Measurements from ENCODE around the gene SYT6. TPM values are rescaled to one million over a fixed set of nuclear protein-coding genes. Genes with fewer than 3 reads are reported as not detected.

SYT6 gene
- total RNA-seq, 4 donors from 2014 or later = 1.4 TPM; not detected in 3

- intact Hi-C loops (cut with DNase I) = no loop called here
- H3K4me3 ChIP-seq (replicated peaks in 1 of 3) = no peak overlapping the region
- no peaks in the 10 kb centered on the region for H3K4me1 ChIP-seq
- H3K27me3 ChIP-seq = no peaks in the 10 kb centered on the region
- DNase-seq = no peak
- no peaks in the 10 kb centered on the region for H3K36me3 ChIP-seq
- 94 to 98% methylated on average over 15 of the region's 15 CpGs for whole genome bisulfite sequencing, 2 donors
- no peak overlapping the region for H3K27ac ChIP-seq
- no peaks in the 10 kb centered on the region for H3K9me3 ChIP-seq
- TF ChIP-seq CTCF (IDR thresholded peaks at IDR 0.05) (no peak), POLR2A (IDR thresholded peaks at IDR 0.05) (no peak)
Measured at GRCh38 chr1:114137497-114137896, 16.2 kb downstream of the SYT6 start.

DNA sequence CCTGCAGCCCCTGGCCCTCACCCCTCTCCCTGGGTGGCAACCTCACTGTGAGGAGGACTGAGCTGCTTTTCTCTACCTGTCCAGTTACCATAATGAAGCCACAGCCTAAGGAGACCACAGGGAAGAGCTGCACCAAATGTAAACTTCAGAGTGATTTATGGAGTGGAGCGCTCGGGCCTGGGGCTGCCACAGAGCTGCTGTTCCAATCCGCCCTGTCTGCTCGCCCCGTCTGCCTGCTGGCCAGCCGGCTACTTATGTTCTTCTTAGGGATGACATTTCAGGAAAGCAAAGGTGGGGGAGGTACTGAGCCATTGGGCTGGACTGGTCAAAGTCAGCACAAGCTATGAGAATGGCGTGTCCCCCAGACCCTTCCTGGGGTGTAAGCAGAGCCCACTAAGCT lies 17.9 kb downstream of the SYT6 start:
- Histone ChIP-seq H3K9me3 (no peaks in the 10 kb centered on the region), H3K4me3 (replicated peaks in 1 of 3) (no peak overlapping the region), H3K36me3 (no peaks in the 10 kb centered on the region), H3K4me1 (no peaks in the 10 kb centered on the region), H3K27ac (no peak overlapping the region), H3K27me3 (no peaks in the 10 kb centered on the region)
- intact Hi-C loops (cut with DNase I) = no loop called here
- no peak for TF ChIP-seq POLR2A (IDR thresholded peaks at IDR 0.05)
- no peak for TF ChIP-seq CTCF (IDR thresholded peaks at IDR 0.05)
- DNase-seq = no peak
- WGBS, 2 donors = 68 to 73% methylated on average over 6 to 7 of the region's 7 CpGs

GRCh38 chr1:114134518-114134917 lies 19.2 kb downstream of the SYT6 start:
- Histone ChIP-seq H3K4me3 (replicated peaks in 1 of 3) (no peak overlapping the region), H3K27ac (no peak overlapping the region), H3K27me3 (no peaks in the 10 kb centered on the region), H3K4me1 (no peaks in the 10 kb centered on the region), H3K9me3 (no peaks in the 10 kb centered on the region), H3K36me3 (no peaks in the 10 kb centered on the region)
- intact Hi-C loops (cut with DNase I) = no loop called here
- 86 to 91% methylated on average over 4 of the region's 4 CpGs for WGBS, 2 donors
- TF ChIP-seq CTCF (IDR thresholded peaks at IDR 0.05) (no peak), POLR2A (IDR thresholded peaks at IDR 0.05) (no peak)
- no peak for DNase-seq

- intact Hi-C loops (cut with DNase I) = no loop called here
Measured at GRCh38 chr1:114133129-114133528, 20.5 kb downstream of the SYT6 start.

More at GRCh38 chr1:114133129-114133528, 20.5 kb downstream of the SYT6 start:
- no peak overlapping the region for H3K4me3 ChIP-seq (replicated peaks in 1 of 3)
- 93% methylated on average over 7 of the region's 7 CpGs for WGBS, 2 donors
- no peak for DNase-seq
- no peak for TF ChIP-seq CTCF (IDR thresholded peaks at IDR 0.05)
- no peak for TF ChIP-seq POLR2A (IDR thresholded peaks at IDR 0.05)
- no peaks in the 10 kb centered on the region for H3K36me3 ChIP-seq
- no peaks in the 10 kb centered on the region for H3K27me3 ChIP-seq
- no peaks in the 10 kb centered on the region for H3K9me3 ChIP-seq
- no peak overlapping the region for H3K27ac ChIP-seq
- H3K4me1 ChIP-seq = no peaks in the 10 kb centered on the region

Data from thyroid gland (tissue), 4 donors.